CD4-positive, alpha-beta T cell treated with Interleukin-6 for 4 hours (primary cell): ENCODE results near the gene PAFAH2.
"Not testable (repeated sequence)": the region's sequence is repeated elsewhere in the genome, so short reads cannot be mapped to it uniquely, and the experiment has no call there.

Source experiments
- DNase-seq: peaks from one replicate; pipeline ENCODE4 v3.0.0-alpha.2; 2020; ENCODE audit warnings: mixed read lengths

PAFAH2 gene

GRCh38 chr1:26009796-26010447, 12.1 kb upstream of the PAFAH2 start:
- no peak for DNase-seq

- DNase-seq = no peak
These were observed 8.8 kb upstream of the PAFAH2 start for GRCh38 chr1:26006710-26007109.

GRCh38 chr1:26005434-26006105, 7.7 kb upstream of the PAFAH2 start:
- no peak for DNase-seq

- no peak for DNase-seq
These were observed 5.9 kb upstream of the PAFAH2 start for GRCh38 chr1:26003756-26004155.

- no peak for DNase-seq
These were observed 5.4 kb upstream of the PAFAH2 start for GRCh38 chr1:26003262-26003661.

- DNase-seq = no peak
These were observed 1.4 kb upstream of the PAFAH2 start for GRCh38 chr1:25999041-25999800.

- DNase-seq = peak; percentile 11
These were observed 666 bp downstream of the PAFAH2 start for GRCh38 chr1:25996966-25997827.

GRCh38 chr1:25994402-25995150, 3.3 kb downstream of the PAFAH2 start:
- DNase-seq = no peak

- DNase-seq = no peak
These were observed 4.5 kb downstream of the PAFAH2 start for GRCh38 chr1:25993197-25993951.

- DNase-seq = no peak
These were observed 5.1 kb downstream of the PAFAH2 start for GRCh38 chr1:25992689-25993171.

GRCh38 chr1:25991937-25992688, 5.8 kb downstream of the PAFAH2 start:
- no peak for DNase-seq

- peak; percentile 71 for DNase-seq
These were observed 7.0 kb downstream of the PAFAH2 start for GRCh38 chr1:25990702-25991395.

GRCh38 chr1:25990251-25990650, 7.6 kb downstream of the PAFAH2 start:
- DNase-seq = no peak

GRCh38 chr1:25989440-25990234, 8.2 kb downstream of the PAFAH2 start:
- no peak for DNase-seq

GRCh38 chr1:25987951-25988350, 9.9 kb downstream of the PAFAH2 start:
- no peak for DNase-seq

GRCh38 chr1:25986773-25987172, 11.1 kb downstream of the PAFAH2 start:
- DNase-seq = not testable (repeated sequence)

GRCh38 chr1:25985670-25986069, 12.2 kb downstream of the PAFAH2 start:
- DNase-seq = no peak

GRCh38 chr1:25985171-25985570, 12.7 kb downstream of the PAFAH2 start:
- no peak for DNase-seq

- no peak for DNase-seq
These were observed 18.7 kb downstream of the PAFAH2 start for GRCh38 chr1:25979210-25979609.
